Transverse colon (tissue), 4 donors: ENCODE measurements around the gene ERG. TPM values are rescaled to one million over a fixed set of nuclear protein-coding genes. Genes with fewer than 3 reads are reported as not detected.

Experiments used
- DNase-seq: peaks from one replicate; pipeline ENCODE4 v3.0.0-alpha.2; 2019
- H3K27ac ChIP-seq, 4 donors: fragments of 200-600 bp; sonication (generic); 2 replicates each; pipeline ENCODE4 v1.5.1; 2016 to 2018; ENCODE audit warnings: inconsistent platforms in 4 of 4
- H3K27me3 ChIP-seq: fragments of 200-600 bp; sonication (generic); 2 replicates; pipeline ENCODE4 v1.5.1; 2017; ENCODE audit warnings: inconsistent platforms
- H3K36me3 ChIP-seq, 4 donors: fragments of 200-600 bp; sonication (generic); 2 replicates each; pipeline ENCODE4 v1.5.1; 2017 to 2019; ENCODE audit warnings: inconsistent platforms in 4 of 4
- H3K4me1 ChIP-seq, 4 donors: fragments of 200-600 bp; sonication (generic); 2 replicates each; pipeline ENCODE4 v1.5.1; 2017 to 2020; ENCODE audit warnings: inconsistent platforms in 4 of 4
- H3K4me3 ChIP-seq, 4 donors: fragments of 200-600 bp; sonication (generic); 1 replicate in 1 of 4; 2 replicates in 3 of 4; pipeline versions ENCODE4 v1.5.1 to v1.6.1; 2017 to 2019; ENCODE audit warnings: inconsistent platforms in 4 of 4
- H3K9me3 ChIP-seq, 2 donors: fragments of 200-600 bp; sonication (generic); 2 replicates each; pipeline ENCODE4 v1.5.1; 2017 to 2019; ENCODE audit warnings: inconsistent platforms in 2 of 2
- CTCF ChIP-seq, 5 experiments: fragments of 200-600 bp in 3 of 5; fragments of 450-650 bp in 2 of 5; sonication (generic) in 3 of 5; IDR thresholded peaks; 1 replicate in 2 of 5; 2 replicates in 3 of 5; pipeline ENCODE4 v1.5.1; 2016 to 2017; ENCODE audit warnings: antibody characterized with exemption in 5 of 5, inconsistent platforms in 3 of 5, mild to moderate bottlenecking in 2 of 5, moderate library complexity in 1 of 5
- EP300 ChIP-seq: sonication (generic); formaldehyde crosslinking; IDR thresholded peaks from one replicate; pipeline ENCODE4 v1.6.1; 2017; ENCODE audit warnings: antibody characterized with exemption, low read depth
- POLR2A ChIP-seq: fragments of 450-650 bp; IDR thresholded peaks from one replicate; pipeline ENCODE4 v1.6.1; 2016; ENCODE audit warnings: antibody characterized with exemption, mild to moderate bottlenecking, moderate library complexity
- POLR2AphosphoS5 ChIP-seq, 3 donors: sonication (generic); formaldehyde crosslinking; IDR thresholded peaks; one replicate each; pipeline ENCODE4 v1.6.1; 2016; ENCODE audit warnings: antibody characterized with exemption in 3 of 3
- WGBS, 2 donors: methylation state at CpG; one replicate each; pipeline ENCODE4 v1.1.5; 2018; ENCODE audit warnings: low coverage in 1 of 2; 5-methylcytosine and 5-hydroxymethylcytosine counted together
- in situ Hi-C, 4 donors: fragments of 200-750 bp; cut with MboI; loops; one replicate each; pipeline versions ENCODE4 v1.15.0 to v1.15.1; 2017; ENCODE audit warnings: low sequenced_read_pairs in 3 of 4, low pct_ligation_motif_present in 1 of 4, low pct_unique_long_range_greater_than_20kb in 1 of 4
- intact Hi-C: fragments of 100-400 bp; cut with DNase I; formaldehyde crosslinking; loops from one replicate; pipeline ENCODE4 v1.15.1; 2023; ENCODE audit warnings: low total_unique reads
- total RNA-seq, 4 donors: library from RNA; depleted of rRNA; stranded (reverse); fragments of >200 nt; gene quantifications; one replicate each; pipeline ENCODE4 v1.1.0, GENCODE V29; 2016

The ERG gene
- total RNA-seq, 4 donors from 2014 or later, result 1.5 to 8.6 (median 3.7) TPM

- H3K27me3 ChIP-seq, result peaks cover 5% of the 10 kb centered on the region
- WGBS, 2 donors, result 69 to 70% methylated on average over 5 of the region's 5 CpGs
- TF ChIP-seq POLR2AphosphoS5 (IDR thresholded peaks at IDR 0.05) (no peak), EP300 (no peak), POLR2A (no peak), CTCF (IDR thresholded peaks at IDR 0.05) (no peak)
- H3K4me3 ChIP-seq, result no peak overlapping the region
- in situ Hi-C loops (no loop called here), intact Hi-C loops (no loop called here)
- no peak for DNase-seq
- no peaks in the 10 kb centered on the region for H3K4me1 ChIP-seq
- H3K27ac ChIP-seq, result no peak overlapping the region
- H3K36me3 ChIP-seq, result no peaks in the 10 kb centered on the region
- H3K9me3 ChIP-seq, result no peaks in the 10 kb centered on the region
Observed at GRCh38 chr21:38346286-38346685, 152.0 kb downstream of the ERG start.

GRCh38 chr21:38343691-38344090, 154.6 kb downstream of the ERG start:
- in situ Hi-C loops, result no loop called here
- Histone ChIP-seq H3K4me1 (no peaks in the 10 kb centered on the region), H3K9me3 (no peaks in the 10 kb centered on the region), H3K4me3 (no peak overlapping the region), H3K27ac (no peak overlapping the region), H3K27me3 (peaks cover 4% of the 10 kb centered on the region), H3K36me3 (no peaks in the 10 kb centered on the region)
- no peak for DNase-seq
- 40 to 45% methylated on average over 4 to 6 of the region's 6 CpGs for WGBS, 2 donors
- TF ChIP-seq POLR2AphosphoS5 (IDR thresholded peaks at IDR 0.05) (no peak), CTCF (IDR thresholded peaks at IDR 0.05) (no peak), POLR2A (no peak), EP300 (no peak)
- intact Hi-C loops, result no loop called here

GRCh38 chr21:38342739-38343138, 155.5 kb downstream of the ERG start:
- intact Hi-C loops (no loop called here), in situ Hi-C loops (no loop called here)
- no peak overlapping the region for H3K4me3 ChIP-seq
- H3K27me3 ChIP-seq, result no peaks in the 10 kb centered on the region
- no peak for TF ChIP-seq POLR2A
- no peak for TF ChIP-seq CTCF (IDR thresholded peaks at IDR 0.05)
- TF ChIP-seq EP300, result no peak
- TF ChIP-seq POLR2AphosphoS5 (IDR thresholded peaks at IDR 0.05), result no peak
- H3K27ac ChIP-seq, result no peak overlapping the region
- no peaks in the 10 kb centered on the region for H3K4me1 ChIP-seq
- DNase-seq, result no peak
- no peaks in the 10 kb centered on the region for H3K9me3 ChIP-seq
- WGBS, 2 donors, result 73 to 100% methylated on average over 1 of the region's 1 CpG
- H3K36me3 ChIP-seq, result no peaks in the 10 kb centered on the region

GRCh38 chr21:38341546-38342012, 156.7 kb downstream of the ERG start:
- DNase-seq, result no peak
- intact Hi-C loops, result no loop called here
- no peaks in the 10 kb centered on the region for H3K4me1 ChIP-seq
- TF ChIP-seq POLR2A, result no peak
- TF ChIP-seq EP300, result no peak
- no peak for TF ChIP-seq POLR2AphosphoS5 (IDR thresholded peaks at IDR 0.05)
- TF ChIP-seq CTCF (IDR thresholded peaks at IDR 0.05), result no peak
- H3K36me3 ChIP-seq, result no peaks in the 10 kb centered on the region
- no peaks in the 10 kb centered on the region for H3K9me3 ChIP-seq
- no peak overlapping the region for H3K27ac ChIP-seq
- H3K4me3 ChIP-seq, result no peak overlapping the region
- WGBS, 2 donors, result 83 to 86% methylated on average over 1 to 5 of the region's 5 CpGs
- in situ Hi-C loops, result no loop called here
- H3K27me3 ChIP-seq, result no peaks in the 10 kb centered on the region
